Measurements from ENCODE around the gene ARHGAP25.

The ARHGAP25 gene

DNA sequence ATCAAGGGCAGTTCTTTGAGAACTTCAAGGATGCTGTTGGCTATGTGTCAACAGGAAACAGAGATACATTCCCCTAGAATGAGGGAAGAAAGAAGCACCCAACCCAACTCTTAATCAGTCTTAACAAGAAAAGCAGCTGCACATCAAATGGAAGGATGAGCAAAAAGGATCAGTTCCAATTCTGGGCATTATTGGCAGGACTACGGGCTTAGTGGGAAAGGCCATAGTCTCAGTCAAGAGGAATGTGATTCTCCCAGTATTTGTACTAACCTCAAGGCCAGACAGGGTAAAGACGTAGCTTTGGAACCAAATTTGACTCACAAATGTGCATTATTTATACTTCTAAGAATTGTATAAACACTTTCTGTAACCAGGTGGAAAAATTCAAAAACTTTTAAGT lies 118.4 kb downstream of the ARHGAP25 start:
- TF ChIP-seq, protein P1, sequence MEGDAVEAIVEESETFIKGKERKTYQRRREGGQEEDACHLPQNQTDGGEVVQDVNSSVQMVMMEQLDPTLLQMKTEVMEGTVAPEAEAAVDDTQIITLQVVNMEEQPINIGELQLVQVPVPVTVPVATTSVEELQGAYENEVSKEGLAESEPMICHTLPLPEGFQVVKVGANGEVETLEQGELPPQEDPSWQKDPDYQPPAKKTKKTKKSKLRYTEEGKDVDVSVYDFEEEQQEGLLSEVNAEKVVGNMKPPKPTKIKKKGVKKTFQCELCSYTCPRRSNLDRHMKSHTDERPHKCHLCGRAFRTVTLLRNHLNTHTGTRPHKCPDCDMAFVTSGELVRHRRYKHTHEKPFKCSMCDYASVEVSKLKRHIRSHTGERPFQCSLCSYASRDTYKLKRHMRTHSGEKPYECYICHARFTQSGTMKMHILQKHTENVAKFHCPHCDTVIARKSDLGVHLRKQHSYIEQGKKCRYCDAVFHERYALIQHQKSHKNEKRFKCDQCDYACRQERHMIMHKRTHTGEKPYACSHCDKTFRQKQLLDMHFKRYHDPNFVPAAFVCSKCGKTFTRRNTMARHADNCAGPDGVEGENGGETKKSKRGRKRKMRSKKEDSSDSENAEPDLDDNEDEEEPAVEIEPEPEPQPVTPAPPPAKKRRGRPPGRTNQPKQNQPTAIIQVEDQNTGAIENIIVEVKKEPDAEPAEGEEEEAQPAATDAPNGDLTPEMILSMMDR (IDR thresholded peaks at IDR 0.05): no peak

DNA sequence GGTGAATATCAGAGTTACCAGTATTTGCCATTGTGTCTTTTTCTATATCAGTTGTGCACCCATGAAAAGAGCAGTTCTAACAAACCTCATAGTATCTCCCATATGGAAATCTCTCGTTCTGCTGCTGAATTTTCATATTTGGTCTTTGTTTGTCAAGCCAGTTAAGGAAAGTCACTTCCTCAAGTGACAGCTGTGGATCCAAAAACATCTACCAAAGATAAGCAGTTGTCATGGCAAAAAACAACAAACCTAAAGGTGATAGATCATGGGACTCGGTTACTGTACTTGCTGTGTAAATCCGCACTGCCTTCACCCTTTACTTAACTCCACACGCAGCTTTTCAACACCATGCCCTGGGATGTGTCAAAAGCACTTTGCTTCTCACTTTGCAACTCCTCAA lies 119.3 kb downstream of the ARHGAP25 start:
- TF ChIP-seq, protein P1 (IDR thresholded peaks at IDR 0.05): no peak

DNA sequence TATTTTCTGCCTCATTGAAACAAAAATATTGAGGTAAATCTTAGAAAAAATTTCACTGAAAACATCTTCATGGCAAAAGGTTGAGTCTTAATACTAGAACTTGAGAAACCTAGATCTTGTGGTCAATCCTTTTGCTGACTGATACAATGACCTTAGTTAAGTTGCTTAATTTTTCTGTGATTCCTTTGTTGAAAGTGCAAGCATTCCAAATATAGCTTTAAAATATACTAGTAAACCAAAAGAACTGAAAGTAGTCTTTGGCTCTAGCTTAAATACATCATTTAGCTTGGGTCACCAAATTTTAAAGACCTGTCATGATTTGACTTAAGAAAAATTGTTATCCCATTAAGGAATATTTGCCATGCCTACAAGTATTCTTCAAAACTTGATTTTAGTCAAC lies 119.9 kb downstream of the ARHGAP25 start:
- TF ChIP-seq, protein P1 (IDR thresholded peaks at IDR 0.05): no peak

DNA sequence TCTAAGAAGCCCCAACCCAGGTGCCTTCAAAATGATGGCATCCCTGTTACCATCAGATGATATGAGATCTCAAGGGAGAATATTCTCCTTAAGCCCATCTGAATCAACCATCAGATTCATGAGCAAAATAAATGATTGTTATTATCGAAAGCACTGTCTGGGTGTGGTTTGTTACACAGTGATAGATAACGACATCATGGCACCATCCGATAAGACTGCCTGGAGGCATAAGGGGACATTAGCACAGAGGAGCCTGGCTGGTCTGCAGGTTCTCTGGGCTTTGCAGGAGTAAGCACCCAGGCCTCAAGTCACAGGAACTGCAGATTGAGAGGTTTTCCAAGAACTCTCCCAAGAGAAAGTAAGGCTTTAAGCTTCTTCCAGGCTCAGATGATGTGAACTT lies 120.9 kb downstream of the ARHGAP25 start:
- TF ChIP-seq, protein P1 (IDR thresholded peaks at IDR 0.05): no peak

DNA sequence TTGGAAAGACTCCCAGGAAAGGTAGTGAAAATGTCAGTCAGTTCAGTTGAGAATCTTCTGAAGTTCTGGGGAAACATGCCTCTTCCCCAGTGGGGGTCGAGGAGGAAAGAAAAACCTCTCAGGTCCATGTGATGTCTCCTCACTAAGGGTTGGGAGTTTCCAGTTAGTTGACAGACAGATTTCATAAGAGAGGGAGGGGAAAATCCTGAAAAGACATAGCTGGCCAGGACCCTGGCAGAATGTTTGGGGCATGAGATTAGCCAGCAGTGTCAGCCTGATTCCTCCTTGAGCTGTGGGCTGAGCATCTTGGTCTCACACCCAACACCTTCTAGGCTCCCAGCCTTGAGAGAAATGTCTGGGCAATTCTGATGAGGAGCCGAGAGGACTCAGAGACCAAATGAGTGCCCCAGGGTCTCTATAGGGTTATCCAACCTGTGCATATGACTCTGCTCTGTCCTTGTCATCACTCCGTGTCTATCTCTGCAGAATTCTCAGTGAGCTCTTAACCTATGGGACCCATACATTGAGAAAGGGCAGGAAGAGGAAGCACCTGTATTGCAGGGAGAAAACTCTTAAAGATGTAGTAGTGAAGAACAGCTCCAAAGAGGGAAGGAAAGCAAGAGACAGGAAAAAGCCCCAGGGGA lies 122.7 kb downstream of the ARHGAP25 start:
- TF ChIP-seq, protein P1 (IDR thresholded peaks at IDR 0.05): no peak

DNA sequence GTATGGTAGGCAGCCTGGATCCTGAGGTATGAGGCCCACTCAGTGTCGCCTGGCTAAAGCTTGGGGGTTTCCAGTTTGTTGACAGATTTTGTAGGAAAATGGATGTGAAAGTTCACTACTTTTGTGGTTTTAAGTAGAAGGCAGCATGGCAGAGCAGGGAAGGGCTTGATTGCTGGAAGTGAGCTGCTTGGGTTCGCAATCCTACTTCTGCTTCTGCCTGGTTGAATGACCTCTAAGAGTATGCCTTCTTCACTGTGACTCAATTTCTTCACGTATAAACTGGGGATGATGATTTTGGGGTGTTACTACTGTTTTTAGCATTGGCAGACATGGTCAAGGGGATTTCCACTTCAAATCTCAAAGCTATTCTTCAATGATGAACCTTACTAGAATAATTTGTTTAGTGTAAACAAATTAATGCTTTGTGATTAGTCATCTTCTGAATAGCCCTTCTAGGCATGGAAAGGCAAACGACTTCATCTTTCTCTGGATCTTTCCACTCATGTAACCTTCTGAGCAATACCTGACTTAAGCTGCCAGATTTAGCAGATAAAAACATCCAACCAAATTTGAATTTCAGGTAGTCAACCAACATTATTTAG lies 123.3 kb downstream of the ARHGAP25 start:
- TF ChIP-seq, protein P1 (IDR thresholded peaks at IDR 0.05): no peak

DNA sequence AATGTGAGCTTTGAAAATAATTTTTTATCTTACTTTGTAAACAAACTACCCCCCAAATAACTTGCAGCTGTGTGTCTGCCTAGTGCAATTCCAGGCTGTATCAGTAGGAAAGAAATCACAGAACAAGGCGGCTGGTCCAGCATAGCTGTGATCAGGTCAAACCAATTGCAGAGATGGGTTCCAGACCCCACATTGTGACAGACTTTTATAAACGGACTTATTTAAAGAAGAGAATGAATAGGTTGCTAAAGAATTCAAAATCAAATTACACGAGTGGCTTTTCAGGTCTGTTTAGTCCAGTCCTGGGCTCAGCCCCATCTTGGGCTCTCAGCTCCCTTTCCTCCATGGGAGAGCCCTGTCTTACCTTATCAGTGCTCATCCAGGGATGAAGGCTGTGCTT lies 125.5 kb downstream of the ARHGAP25 start:
- TF ChIP-seq, protein P1 (IDR thresholded peaks at IDR 0.05): no peak
